ENCODE data around the gene SEPTIN5.

The SEPTIN5 gene

GRCh38 chr22:19748991-19749664 lies 34.8 kb downstream of the SEPTIN5 start:
- DNase-seq (ENCODE audit: low spot score) = no peak

GRCh38 chr22:19749876-19750275 lies 35.6 kb downstream of the SEPTIN5 start:
- no peak for DNase-seq (ENCODE audit: low spot score)

GRCh38 chr22:19750507-19751490 lies 36.5 kb downstream of the SEPTIN5 start:
- no peak for DNase-seq (ENCODE audit: low spot score)

GRCh38 chr22:19751497-19752245 lies 37.4 kb downstream of the SEPTIN5 start:
- no peak for DNase-seq (ENCODE audit: low spot score)

- DNase-seq (ENCODE audit: low spot score) = no peak
Measured at GRCh38 chr22:19753090-19753842, 39.0 kb downstream of the SEPTIN5 start.

DNA sequence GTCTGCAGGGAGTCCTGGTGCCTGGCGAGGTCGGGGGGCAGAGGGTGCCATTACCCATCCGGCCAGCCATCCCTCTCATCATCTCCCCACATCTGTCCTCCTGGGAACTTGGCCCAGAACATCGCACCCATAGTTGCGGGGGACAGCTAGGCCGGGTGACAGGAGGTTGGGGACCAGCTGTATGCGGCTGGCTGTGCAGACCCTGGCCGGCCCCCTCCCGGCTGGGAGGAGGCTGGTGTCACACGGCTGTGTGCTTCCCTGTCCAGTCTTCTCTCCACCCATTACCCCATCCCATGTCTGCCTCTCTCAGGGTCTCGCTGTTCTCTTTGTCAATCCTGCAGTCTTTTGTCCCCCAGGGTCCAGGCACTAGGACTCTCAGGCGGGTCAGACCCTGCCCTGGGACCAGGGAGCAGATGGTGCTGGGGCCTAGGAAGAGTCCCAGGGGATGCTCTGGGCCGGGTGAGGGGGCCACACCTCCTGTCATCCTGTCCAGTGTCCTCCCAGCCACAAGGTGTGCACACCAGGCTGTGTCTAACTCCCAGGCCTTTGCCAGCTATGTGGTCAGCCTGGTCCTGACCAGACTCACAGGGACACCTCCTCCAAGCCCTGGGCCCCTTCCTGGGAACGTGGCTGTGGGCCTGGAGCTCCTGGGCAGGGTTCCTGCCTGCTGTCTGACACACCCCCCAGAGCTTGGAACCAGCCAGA lies 39.8 kb downstream of the SEPTIN5 start:
- no peak for DNase-seq (ENCODE audit: low spot score)

- no peak for DNase-seq (ENCODE audit: low spot score)
Measured at GRCh38 chr22:19754701-19755144, 40.4 kb downstream of the SEPTIN5 start.

- DNase-seq (ENCODE audit: low spot score) = no peak
Measured at GRCh38 chr22:19755145-19755710, 40.9 kb downstream of the SEPTIN5 start.

GRCh38 chr22:19755722-19756287 lies 41.5 kb downstream of the SEPTIN5 start:
- DNase-seq (ENCODE audit: low spot score) = no peak

GRCh38 chr22:19756288-19757128 lies 42.2 kb downstream of the SEPTIN5 start:
- DNase-seq (ENCODE audit: low spot score) = no peak

- no peak for DNase-seq (ENCODE audit: low spot score)
Measured at GRCh38 chr22:19757140-19757984, 43.1 kb downstream of the SEPTIN5 start.

GRCh38 chr22:19757985-19758895 lies 43.9 kb downstream of the SEPTIN5 start:
- no peak for DNase-seq (ENCODE audit: low spot score)

DNA sequence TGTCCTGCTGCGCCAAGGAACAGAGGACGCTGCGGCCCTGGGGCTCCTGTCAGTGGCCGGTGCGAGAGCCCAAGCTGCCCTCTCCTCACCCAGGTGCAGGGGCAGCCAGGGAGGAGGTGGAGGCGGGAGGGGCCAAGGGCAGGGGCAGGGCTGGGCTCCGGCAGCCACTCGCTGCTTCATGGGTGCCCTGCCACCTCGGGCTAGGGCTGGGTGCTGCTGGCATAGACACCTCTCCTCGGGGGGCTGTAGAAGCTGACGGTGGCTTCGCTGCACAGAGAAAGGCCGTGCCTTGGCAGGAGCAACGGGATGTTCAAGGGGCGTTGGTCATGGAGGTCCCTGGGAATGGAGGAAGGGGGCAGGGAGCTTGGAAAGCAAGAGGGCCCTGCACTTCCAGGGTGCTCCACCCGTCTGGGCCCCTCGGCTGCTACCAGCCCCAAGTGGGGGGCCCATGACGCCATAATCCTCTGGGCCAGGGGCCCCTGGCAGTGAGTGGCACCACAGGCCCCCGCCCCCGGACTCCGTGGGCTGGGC lies 44.7 kb downstream of the SEPTIN5 start:
- DNase-seq (ENCODE audit: low spot score) = no peak

DNA sequence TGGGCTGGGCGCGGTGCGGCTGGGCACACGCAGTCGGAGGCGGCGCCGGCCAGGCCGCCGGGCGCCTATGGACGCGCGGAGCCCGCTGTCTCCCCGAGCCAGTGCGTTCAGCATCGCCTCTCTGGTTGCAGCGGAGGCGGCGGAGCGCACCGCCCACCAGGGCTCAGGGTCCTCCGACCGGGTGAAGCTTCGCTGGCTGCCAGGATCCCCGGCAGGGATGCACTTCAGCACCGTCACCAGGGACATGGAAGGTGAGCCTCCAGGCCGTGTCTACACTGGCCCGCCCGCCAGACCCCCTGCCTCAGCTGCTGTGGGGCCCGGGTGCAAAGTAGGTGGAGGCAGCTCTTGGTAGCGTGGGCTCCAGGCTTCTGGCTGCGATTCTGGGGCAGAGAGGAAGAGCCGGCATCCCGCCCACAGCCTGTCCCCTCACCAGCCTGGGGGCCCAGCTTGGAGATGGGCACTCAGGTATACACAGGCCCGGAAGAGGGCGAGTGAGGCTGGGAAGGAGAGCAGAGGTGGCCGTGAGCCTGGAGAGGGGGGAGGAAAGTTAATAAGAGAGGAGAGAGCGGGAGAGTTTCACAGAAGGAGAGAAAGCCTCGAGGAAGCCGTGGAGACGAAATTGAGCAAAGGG lies 45.2 kb downstream of the SEPTIN5 start:
- DNase-seq (ENCODE audit: low spot score) = no peak

DNA sequence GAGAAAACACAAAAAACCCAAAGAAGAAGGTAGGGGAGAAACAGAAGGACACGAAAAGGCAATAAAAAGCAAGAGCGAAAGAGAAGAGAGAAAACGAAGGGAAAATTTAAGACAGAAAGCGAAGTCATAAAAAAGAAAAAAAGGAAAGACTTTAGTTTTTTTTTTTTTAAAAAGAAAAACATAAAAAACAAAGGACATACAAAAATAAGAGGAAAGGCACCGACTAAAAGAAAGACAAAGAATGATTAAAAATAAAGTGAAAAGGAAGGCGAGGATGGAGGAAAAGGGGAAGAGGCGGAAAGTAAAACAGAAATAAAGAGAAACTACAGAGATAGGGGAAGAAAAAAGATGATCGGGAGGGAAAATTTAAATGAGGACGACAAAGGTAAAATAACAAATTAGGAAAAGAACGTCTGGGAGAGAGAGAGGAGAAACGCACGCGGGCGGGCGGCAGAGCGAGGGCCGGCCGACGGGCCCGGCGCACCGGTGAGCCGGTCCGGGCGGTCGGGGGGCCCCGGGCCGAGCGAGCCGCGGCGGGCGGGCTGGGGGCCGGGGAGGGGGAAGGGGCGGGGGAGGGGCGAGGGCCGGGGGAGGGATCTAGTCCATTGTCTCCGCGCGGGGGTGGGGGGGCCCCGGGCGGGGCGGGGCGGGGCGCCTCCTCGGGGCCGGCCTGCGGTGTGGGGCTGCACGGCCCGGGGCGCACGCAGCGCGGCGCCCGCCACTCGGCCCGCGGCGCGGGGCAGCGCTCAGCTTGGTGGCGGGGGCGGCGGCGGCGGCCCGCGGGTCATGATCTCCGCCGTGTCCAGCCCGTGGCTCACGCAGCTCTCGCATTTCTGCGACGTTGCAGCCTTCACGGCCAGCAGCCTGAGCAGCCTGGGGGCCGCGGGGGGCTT lies 46.0 kb downstream of the SEPTIN5 start, which contains the start of gene TBX1:
Gene TBX1 (plus strand): TSS at position 721 of the 893 bp plus-strand sequence. CDS start 66 bp downstream, at position 787.
- DNase-seq (ENCODE audit: low spot score) = no peak

Data from hepatic stellate cell (primary cell).